HG03103 (cell line): ENCODE measurements around the gene HOXB8.

Experiments
- ATAC-seq: cut with Tn5 transposase; IDR thresholded peaks from one replicate; pipeline ENCODE4 v1.9.1; 2021; ENCODE audit warnings: low read depth; ENCODE audit not compliant: unreplicated experiment

HOXB8 gene

GRCh38 chr17:48571024-48571818, 43.9 kb downstream of the HOXB8 start:
- ATAC-seq, result no peak

DNA sequence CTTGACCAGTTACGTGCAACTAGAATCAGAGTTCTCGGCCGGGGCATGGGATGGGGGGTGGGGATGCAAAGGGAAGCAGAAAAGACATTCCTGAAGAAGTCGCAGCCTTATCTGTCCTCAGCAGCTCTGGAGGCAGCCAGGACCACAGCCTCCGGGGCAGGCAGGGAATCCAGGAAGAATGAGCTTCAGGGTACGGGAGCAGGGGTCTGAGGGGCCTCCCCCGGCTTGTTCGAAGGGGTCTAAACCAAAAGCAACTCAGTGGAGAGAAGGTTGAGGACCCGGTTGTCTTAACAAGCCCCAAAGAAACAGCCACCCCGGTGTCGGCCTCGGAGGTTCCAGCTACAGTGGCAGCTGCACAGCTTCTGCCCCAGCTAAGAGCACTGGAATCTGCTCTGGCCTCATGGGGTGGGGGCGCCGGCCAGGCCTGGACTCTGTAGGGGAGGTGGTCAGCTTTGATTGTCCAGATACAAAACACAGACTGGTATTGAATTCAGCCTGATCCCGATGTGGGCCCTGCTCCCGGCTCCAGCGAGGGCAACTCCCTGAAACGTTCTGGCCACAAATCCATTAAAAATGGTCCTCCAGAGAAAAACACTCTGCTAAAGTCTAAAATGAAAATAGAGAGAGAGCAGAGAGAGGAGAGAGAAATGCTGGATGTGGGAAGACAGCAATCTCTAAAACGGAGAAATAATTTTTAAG, 44.6 kb downstream of the HOXB8 start:
- ATAC-seq, result no peak

DNA sequence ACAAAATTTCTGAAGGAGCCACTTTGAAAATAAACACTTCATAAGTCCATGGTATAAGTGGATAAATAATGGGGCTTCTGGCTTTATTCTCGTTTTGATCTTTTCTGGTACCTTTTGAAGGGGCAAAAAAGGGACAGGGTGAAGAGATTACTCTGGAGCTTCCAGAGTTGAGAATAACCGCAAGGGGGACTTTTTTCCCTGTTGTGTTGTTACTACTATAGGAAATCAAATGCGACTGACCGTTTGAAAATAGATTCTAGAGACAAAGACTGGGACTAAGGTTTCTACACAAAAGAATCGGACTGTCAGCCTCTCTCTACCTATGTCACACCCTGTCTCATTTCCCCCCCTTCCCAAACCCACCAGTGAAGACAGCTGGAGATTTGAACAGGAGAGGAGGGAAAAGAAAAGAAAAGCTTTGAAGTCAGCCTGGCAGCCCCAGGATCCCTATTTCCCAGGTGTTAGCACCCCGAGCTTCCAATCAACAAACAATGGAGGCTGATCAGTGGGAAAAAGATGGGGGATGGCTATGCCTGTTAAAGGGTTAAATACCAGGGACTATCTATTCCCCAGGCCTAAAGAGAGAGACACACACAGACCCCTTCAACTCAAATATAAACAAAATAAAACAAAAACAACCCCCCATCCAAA, 45.3 kb downstream of the HOXB8 start:
- no peak for ATAC-seq

DNA sequence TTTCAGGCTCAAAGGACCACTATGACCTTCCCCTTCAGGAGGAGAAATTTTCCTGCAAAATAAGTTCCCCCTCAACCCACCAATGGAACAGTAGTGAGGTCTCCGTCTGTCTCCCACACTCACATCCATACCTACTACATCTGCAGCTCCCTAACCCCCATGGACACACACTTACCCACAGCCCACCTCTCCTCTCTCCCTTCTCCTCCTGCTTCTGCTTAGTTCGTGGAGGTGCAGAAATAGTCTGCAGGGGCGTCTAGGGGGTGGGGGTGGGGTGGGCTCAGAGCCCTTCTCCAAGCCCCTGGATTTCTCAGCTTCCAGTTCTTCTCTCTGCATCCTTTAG, 45.9 kb downstream of the HOXB8 start:
- no peak for ATAC-seq

DNA sequence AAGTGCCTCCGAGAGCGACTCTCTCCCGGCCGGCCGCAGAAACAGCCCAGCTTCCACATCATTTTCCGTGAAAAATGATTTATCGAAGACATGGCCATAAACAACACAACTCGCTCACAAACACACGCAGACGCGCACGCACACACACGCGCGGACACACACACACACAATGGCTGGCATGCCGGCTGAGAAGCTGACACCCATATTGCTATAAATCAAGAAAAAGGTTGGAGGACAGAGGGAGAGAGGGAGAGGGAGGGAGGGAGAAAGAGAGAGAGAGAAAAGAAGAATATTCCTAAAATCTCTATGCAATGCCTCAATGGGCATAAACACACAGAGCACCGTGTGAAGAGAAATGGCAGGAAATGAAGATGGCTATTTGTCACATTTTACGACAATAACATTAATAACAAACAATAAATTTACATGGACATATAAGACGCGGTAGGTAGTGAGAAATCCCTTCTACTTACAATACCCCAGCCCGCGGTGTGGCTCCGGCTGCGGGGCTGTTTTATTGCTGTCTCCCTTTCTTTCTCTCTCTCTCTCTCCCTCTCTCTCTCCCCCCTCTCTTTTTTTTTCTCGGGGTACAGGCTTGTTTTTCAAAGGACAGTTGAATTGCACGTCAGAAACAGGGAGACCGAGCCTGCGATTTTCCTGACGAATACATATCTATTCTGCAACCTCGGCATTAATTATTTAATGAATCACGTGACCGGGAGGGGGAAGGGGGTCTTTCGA, 46.4 kb downstream of the HOXB8 start:
- ATAC-seq, result no peak

GRCh38 chr17:48567646-48568354, 47.3 kb downstream of the HOXB8 start:
- ATAC-seq, result no peak

GRCh38 chr17:48567209-48567608, 47.9 kb downstream of the HOXB8 start:
- ATAC-seq, result no peak

DNA sequence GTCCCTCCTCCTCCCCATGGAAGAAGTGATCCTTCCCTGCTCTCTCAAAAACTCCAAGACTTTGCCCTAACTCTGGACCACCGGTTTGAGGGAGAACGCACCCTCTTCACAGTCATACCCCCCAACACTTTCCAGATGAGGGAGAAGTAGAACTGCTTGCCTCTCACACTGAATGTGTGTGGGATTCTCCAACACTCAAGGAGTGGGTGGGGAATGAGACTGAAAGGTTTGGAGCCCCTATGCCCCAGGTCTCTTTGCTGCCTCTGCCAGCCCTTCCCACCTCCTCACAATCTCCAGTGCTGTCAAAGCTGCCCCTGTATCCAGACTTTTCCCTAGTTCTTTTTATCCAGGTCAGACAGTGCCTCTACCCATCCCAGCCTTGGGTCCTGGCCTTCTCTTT, 48.4 kb downstream of the HOXB8 start:
- no peak for ATAC-seq

GRCh38 chr17:48565925-48566710, 49.0 kb downstream of the HOXB8 start:
- ATAC-seq, result no peak

DNA sequence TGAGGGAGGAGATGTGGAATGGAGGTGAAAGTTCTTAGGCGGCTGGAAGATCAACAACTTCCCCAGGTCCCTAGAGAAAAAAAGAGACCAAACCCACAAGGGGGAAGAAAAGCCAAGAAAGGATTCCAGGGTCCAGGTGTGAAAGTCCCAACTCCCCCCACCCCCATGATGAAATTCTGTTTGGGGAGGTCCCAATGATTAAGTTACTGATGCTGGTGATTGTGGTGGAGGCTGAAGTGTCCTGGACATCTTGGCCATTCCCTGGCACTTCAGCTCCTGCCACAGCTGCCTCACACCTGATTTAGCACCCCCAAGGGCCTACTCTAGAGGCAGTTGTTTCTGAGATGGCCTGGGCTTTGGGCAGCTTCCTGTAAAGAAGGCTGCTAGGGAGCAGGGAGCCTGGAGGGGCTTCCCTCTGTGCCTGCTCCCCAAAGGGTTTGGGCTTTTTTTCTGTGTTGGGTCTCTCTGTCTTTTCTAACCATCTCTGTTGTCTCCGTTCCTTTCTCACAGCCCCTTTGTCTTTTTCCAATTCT, 50.0 kb downstream of the HOXB8 start:
- no peak for ATAC-seq

DNA sequence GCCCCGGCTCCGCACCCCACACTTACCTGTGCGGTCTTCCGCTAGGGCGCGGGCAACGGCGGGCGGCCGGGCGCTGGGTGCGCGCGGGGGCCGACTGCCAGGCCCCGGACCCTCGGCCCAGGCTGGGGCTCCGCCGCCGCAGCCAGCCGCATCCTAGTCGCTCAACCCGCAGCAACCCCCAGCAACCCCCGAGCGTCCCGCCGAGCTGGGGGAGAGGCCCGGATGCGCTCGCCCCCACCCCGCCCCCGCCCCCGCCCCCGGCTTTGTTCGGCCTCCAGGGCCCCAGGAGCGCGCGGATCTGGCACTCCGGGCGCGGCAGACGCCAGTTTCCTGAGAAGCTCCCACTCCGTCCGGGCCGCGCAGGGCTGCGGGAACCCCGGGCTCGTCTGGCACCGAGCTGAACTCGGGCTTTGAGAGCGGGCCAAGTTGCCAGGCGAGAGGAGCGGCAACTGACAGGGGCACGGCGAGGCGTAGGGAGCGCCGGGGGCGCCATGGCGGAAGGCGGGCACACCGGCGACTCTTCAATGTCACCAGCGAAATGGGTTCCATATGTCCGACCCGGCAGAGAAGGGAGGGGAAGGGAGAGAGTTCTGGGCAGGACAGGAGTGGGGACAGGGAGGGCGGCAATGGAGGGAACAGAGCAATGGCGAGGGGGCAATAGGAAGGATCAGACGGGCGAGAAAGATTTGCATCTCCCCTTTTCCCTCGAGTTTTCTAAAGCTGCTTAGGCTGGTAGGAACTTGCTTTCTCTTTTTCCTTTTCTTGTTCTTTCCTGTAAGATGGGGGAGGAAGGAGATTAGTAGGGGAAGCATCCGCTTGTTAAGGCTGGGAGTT, 50.7 kb downstream of the HOXB8 start:
- no peak for ATAC-seq

DNA sequence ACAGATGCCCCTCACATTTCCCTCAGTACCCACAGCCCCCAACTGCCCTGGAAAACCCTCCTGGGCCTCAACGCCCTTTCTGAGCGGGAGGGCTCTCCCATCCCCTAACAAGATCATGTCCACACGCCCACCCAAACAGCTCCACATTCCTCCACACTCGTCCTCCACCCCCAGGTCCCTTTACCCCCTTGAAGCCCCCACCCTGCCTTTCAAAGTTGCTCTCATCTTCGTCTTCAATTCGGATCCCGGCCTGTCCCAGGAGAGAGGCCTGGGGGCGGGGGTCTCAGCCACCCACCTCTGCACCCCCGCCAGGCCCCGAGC, 51.3 kb downstream of the HOXB8 start:
- ATAC-seq, result no peak

- ATAC-seq, result no peak
Observed at GRCh38 chr17:48563385-48563838, 51.7 kb downstream of the HOXB8 start.

DNA sequence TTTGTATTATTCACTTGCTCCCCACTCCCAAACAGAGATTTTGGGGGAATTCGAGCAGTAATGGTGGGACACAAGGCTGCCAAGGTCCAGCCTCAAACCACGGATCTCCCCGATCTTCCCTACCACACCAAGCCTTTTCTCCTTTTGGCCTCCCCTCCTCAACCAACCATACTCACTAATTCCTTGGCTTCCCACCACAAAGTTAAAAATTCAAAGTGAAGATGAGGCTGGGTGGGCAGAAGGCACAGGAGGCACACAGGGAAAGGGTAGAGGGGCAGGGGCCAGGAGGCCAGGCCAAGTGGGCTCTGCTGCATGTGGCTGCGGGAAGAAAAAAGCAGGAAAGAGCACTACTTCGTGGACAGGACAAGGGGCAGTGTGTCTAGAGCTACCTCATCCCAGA, 52.2 kb downstream of the HOXB8 start:
- ATAC-seq, result no peak
